Measurements from ENCODE around the gene PHYHD1. TPM values are rescaled to one million over a fixed set of nuclear protein-coding genes. Genes with fewer than 3 reads are reported as not detected.

Gene PHYHD1
- total RNA-seq, 1 donor from 2014 or later = 23.6 TPM

GRCh38 chr9:128894764-128895163, 26.0 kb upstream of the PHYHD1 start:
- DNase-seq (ENCODE audit: extremely low spot score in 2 of 2) = no peak
- Histone ChIP-seq H3K4me3 (no peak overlapping the region), H3K27me3 (no peaks in the 10 kb centered on the region), H3K36me3 (peaks cover 0 to 25% of the 10 kb centered on the region in 2 donors), H3K4me1 (peaks cover 79% of the 10 kb centered on the region), H3K9me3 (no peaks in the 10 kb centered on the region), H3K27ac (peak overlapping the region; percentile 97)
- intact Hi-C loops (cut with DNase I) = no loop called here
- no peak for TF ChIP-seq POLR2A (IDR thresholded peaks at IDR 0.05)
- no peak for TF ChIP-seq POLR2AphosphoS5 (IDR thresholded peaks at IDR 0.05; ENCODE audit: insufficient read depth in 1 of 2, low read depth in 1 of 2)
- TF ChIP-seq, protein P1, sequence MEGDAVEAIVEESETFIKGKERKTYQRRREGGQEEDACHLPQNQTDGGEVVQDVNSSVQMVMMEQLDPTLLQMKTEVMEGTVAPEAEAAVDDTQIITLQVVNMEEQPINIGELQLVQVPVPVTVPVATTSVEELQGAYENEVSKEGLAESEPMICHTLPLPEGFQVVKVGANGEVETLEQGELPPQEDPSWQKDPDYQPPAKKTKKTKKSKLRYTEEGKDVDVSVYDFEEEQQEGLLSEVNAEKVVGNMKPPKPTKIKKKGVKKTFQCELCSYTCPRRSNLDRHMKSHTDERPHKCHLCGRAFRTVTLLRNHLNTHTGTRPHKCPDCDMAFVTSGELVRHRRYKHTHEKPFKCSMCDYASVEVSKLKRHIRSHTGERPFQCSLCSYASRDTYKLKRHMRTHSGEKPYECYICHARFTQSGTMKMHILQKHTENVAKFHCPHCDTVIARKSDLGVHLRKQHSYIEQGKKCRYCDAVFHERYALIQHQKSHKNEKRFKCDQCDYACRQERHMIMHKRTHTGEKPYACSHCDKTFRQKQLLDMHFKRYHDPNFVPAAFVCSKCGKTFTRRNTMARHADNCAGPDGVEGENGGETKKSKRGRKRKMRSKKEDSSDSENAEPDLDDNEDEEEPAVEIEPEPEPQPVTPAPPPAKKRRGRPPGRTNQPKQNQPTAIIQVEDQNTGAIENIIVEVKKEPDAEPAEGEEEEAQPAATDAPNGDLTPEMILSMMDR (IDR thresholded peaks at IDR 0.05) = no peak

- Histone ChIP-seq H3K27ac (peak overlapping the region; percentile 8), H3K36me3 (peaks cover 0 to 25% of the 10 kb centered on the region in 2 donors), H3K9me3 (no peaks in the 10 kb centered on the region), H3K4me1 (peaks cover 81% of the 10 kb centered on the region), H3K27me3 (no peaks in the 10 kb centered on the region), H3K4me3 (no peak overlapping the region)
- no peak for DNase-seq (ENCODE audit: extremely low spot score in 2 of 2)
- intact Hi-C loops (cut with DNase I) = no loop called here
- TF ChIP-seq POLR2A (IDR thresholded peaks at IDR 0.05) (no peak), POLR2AphosphoS5 (IDR thresholded peaks at IDR 0.05; ENCODE audit: insufficient read depth in 1 of 2, low read depth in 1 of 2) (no peak)
- TF ChIP-seq, protein P1 (IDR thresholded peaks at IDR 0.05) = no peak
Measured at GRCh38 chr9:128895556-128895955, 25.2 kb upstream of the PHYHD1 start.

DNA sequence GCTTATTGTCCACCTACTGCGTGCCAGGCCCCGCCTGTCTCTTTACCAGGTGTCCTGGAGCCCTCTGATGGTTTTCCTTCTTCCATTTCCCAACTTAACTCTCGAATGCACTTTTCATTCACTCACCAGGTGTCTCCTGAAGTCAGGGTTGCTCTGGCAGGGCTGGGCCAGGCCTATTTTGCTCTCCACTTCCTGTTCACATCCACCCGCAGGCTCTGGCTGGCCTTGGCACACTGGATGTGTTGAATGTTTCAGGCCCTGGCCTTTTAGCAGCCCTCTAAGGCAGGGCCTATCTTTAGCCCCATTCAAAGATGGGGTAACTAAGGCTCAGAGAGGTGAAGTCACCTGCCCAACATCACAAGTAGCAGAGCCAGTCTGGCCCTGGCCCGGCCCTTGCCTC, 22.4 kb upstream of the PHYHD1 start:
- H3K27ac ChIP-seq = peak overlapping the region; percentile 94
- H3K27me3 ChIP-seq = no peaks in the 10 kb centered on the region
- TF ChIP-seq POLR2AphosphoS5 (IDR thresholded peaks at IDR 0.05; ENCODE audit: insufficient read depth in 1 of 2, low read depth in 1 of 2) (no peak), POLR2A (IDR thresholded peaks at IDR 0.05) (no peak)
- TF ChIP-seq, protein P1 (IDR thresholded peaks at IDR 0.05) = no peak
- H3K9me3 ChIP-seq = no peaks in the 10 kb centered on the region
- intact Hi-C loops (cut with DNase I) = no loop called here
- H3K4me3 ChIP-seq = no peak overlapping the region
- peaks cover 77% of the 10 kb centered on the region for H3K4me1 ChIP-seq
- DNase-seq (ENCODE audit: extremely low spot score in 2 of 2) = no peak
- peaks cover 0 to 25% of the 10 kb centered on the region in 2 donors for H3K36me3 ChIP-seq

DNA sequence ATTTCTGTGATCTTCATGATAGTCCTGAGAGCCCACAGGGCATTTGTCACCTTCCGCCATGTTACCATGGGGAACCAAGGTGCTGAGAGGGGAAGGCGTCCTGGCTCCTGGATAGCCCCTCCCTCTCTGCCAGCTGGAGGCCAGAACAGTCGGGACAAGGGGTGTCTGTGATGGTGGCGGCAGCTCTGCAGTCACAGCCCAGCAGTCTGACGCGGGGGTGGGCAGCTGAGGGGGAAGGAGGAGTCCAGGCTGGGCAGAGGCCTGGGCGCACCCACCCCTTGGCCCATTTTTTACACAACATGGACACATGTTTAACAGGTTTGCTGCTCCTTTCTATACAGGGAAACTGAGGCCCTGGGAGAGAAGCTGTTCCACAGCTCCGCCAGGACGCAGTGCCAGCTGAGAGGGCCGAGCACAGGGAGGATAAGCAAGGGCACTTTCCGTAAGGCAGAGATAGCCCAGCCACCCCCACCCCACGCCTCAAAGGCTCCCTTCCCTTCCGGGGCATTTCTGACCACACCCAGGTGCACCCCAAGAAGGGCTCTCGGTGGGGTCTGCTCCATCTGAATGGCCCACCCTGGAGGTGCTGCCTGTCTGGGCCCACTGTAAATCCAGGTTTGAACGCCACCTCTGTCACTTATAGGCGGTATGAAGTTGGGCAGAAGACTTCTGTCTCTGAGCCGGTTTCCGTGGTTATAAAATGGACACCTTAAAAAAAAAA, 21.8 kb upstream of the PHYHD1 start:
- intact Hi-C loops (cut with DNase I) = no loop called here
- peaks cover 0 to 24% of the 10 kb centered on the region in 2 donors for H3K36me3 ChIP-seq
- H3K27me3 ChIP-seq = no peaks in the 10 kb centered on the region
- no peak overlapping the region for H3K4me3 ChIP-seq
- H3K4me1 ChIP-seq = peaks cover 77% of the 10 kb centered on the region
- TF ChIP-seq POLR2A (IDR thresholded peaks at IDR 0.05) = no peak
- H3K27ac ChIP-seq = peak overlapping the region; percentile 94
- H3K9me3 ChIP-seq = no peaks in the 10 kb centered on the region
- DNase-seq (ENCODE audit: extremely low spot score in 2 of 2) = no peak

DNA sequence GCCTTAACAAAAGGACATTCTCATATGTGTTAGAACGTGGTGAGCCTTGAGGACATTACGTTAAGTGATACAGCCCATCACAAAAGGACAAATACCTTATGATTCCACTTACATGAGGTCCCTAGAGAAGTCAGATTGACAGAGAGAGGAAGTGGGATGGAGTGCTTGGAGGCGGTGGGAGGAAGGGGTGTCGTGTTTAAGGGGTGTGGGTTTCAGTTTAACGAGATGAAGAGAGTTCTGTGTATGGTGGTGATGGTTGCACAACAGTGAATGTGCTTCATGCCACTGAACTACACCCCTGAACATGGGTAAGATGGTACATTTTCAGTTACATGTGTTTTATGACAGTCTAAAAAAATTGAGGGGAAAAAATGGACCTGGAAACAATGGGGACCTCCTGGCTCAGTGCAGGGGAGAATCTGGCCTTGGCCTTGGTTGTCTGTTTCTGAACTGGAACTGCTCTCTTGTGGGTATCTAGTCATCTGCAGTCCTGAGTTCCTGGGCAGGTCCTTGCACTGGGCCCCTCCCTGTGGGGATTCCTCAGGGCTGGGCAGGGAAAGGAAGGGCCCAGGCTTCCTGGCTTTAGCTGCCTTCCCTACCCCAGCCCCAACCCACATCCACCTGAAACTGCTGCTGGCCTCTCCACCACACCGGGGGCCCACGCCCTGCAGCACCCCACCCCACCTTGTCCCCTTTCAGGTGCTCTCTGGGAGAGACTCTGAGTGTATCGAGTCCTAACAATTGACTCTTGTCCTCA, 21.0 kb upstream of the PHYHD1 start:
- no peak for DNase-seq (ENCODE audit: extremely low spot score in 2 of 2)
- intact Hi-C loops (cut with DNase I) = no loop called here
- Histone ChIP-seq H3K9me3 (no peaks in the 10 kb centered on the region), H3K4me3 (no peak overlapping the region), H3K36me3 (peaks cover 0 to 20% of the 10 kb centered on the region in 2 donors), H3K27me3 (no peaks in the 10 kb centered on the region), H3K4me1 (peaks cover 77% of the 10 kb centered on the region), H3K27ac (peak overlapping the region; percentile 94)
- TF ChIP-seq POLR2AphosphoS5 (IDR thresholded peaks at IDR 0.05; ENCODE audit: insufficient read depth in 1 of 2, low read depth in 1 of 2) (no peak), POLR2A (IDR thresholded peaks at IDR 0.05) (no peak)
- TF ChIP-seq, protein P1 (IDR thresholded peaks at IDR 0.05) = no peak
